DOHH2 (cell line): ENCODE results near the gene TOR1AIP2.

Source experiments
- H3F3A ChIP-seq: fragments of 200-600 bp; sonication (generic), shearing (Covaris generic); 2 replicates; pipeline ENCODE4 v1.6.0; 2016; ENCODE audit warnings: antibody characterized with exemption, mild to moderate bottlenecking; ENCODE audit not compliant: control insufficient read depth, insufficient read depth
- H3K27ac ChIP-seq: fragments of 200-600 bp; sonication (generic); 2 replicates; pipeline ENCODE4 v1.5.1; 2014; ENCODE audit warnings: low read depth, mild to moderate bottlenecking, low read length, moderate library complexity
- H3K27me3 ChIP-seq: fragments of 200-600 bp; sonication (generic); 2 replicates; pipeline ENCODE4 v1.6.1; 2014; ENCODE audit warnings: mild to moderate bottlenecking, low read length, mixed read lengths; ENCODE audit not compliant: control insufficient read depth
- H3K36me3 ChIP-seq: fragments of 200-600 bp; sonication (generic); 2 replicates; pipeline ENCODE4 v1.6.1; 2014; ENCODE audit warnings: mild to moderate bottlenecking, low read length, moderate library complexity, mixed read lengths; ENCODE audit not compliant: control insufficient read depth
- H3K4me1 ChIP-seq: fragments of 200-600 bp; sonication (generic); 2 replicates; pipeline ENCODE4 v1.6.1; 2014; ENCODE audit warnings: mild to moderate bottlenecking, low read length, mixed read lengths; ENCODE audit not compliant: control insufficient read depth
- H3K4me2 ChIP-seq: fragments of 200-600 bp; sonication (generic); 2 replicates; pipeline ENCODE4 v1.6.0; 2014; ENCODE audit warnings: mild to moderate bottlenecking, low read length, moderate library complexity
- H3K4me3 ChIP-seq: fragments of 200-600 bp; sonication (generic); 2 replicates; pipeline ENCODE4 v1.5.1; 2014; ENCODE audit warnings: mild to moderate bottlenecking, low read length, mixed read lengths
- H3K79me2 ChIP-seq: fragments of 200-600 bp; sonication (generic); 2 replicates; pipeline ENCODE4 v1.6.1; 2014; ENCODE audit warnings: mild to moderate bottlenecking, low read length, mixed read lengths; ENCODE audit not compliant: control insufficient read depth
- H3K9me2 ChIP-seq: fragments of 200-600 bp; sonication (generic); replicated peaks from 2 replicates; pipeline ENCODE4 v1.6.1; 2014; ENCODE audit warnings: mild to moderate bottlenecking, low read length, mixed read lengths; ENCODE audit not compliant: control insufficient read depth
- H3K9me3 ChIP-seq: fragments of 200-600 bp; sonication (generic); 2 replicates; pipeline ENCODE4 v1.6.1; 2014; ENCODE audit warnings: antibody characterized with exemption, low read length, mixed read lengths; ENCODE audit not compliant: control insufficient read depth, insufficient read depth
- H4K20me1 ChIP-seq: fragments of 200-600 bp; sonication (generic); 2 replicates; pipeline ENCODE4 v1.6.0; 2014; ENCODE audit warnings: low read depth, mild to moderate bottlenecking, antibody characterized with exemption, low read length, moderate library complexity; ENCODE audit not compliant: control insufficient read depth, insufficient read depth
- CTCF ChIP-seq: fragments of 200-600 bp; sonication (generic); IDR thresholded peaks from one replicate; pipeline ENCODE4 v1.5.1; 2014; ENCODE audit warnings: antibody characterized with exemption, mild to moderate bottlenecking, low read depth, low read length; ENCODE audit not compliant: poor library complexity, severe bottlenecking
- EZH2phosphoT487 ChIP-seq: fragments of 200-600 bp; sonication (generic); IDR thresholded peaks from 2 replicates; pipeline ENCODE4 v1.6.1; 2017; ENCODE audit warnings: borderline replicate concordance, mild to moderate bottlenecking, antibody characterized with exemption, low read length, moderate library complexity, mixed read lengths

The TOR1AIP2 gene

GRCh38 chr1:179925302-179925701 lies 47.7 kb upstream of the TOR1AIP2 start:
- Histone ChIP-seq H3K27ac (no peak overlapping the region), H3K79me2 (no peaks in the 10 kb centered on the region), H3K4me3 (no peak overlapping the region), H3K36me3 (no peaks in the 10 kb centered on the region), H3K9me2 (no peaks in the 10 kb centered on the region), H3F3A (no peaks in the 10 kb centered on the region), H3K4me1 (peaks cover 5% of the 10 kb centered on the region), H3K4me2 (no peak overlapping the region), H3K27me3 (no peaks in the 10 kb centered on the region), H4K20me1 (no peaks in the 10 kb centered on the region), H3K9me3 (no peaks in the 10 kb centered on the region)
- TF ChIP-seq EZH2phosphoT487 (no peak), CTCF (no peak)

- no peaks in the 10 kb centered on the region for H3K9me3 ChIP-seq
- no peaks in the 10 kb centered on the region for H3K36me3 ChIP-seq
- TF ChIP-seq EZH2phosphoT487 = no peak
- no peak for TF ChIP-seq CTCF
- H3K4me2 ChIP-seq = no peak overlapping the region
- H4K20me1 ChIP-seq = no peaks in the 10 kb centered on the region
- no peak overlapping the region for H3K27ac ChIP-seq
- H3K27me3 ChIP-seq = no peaks in the 10 kb centered on the region
- H3K79me2 ChIP-seq = no peaks in the 10 kb centered on the region
- H3K4me1 ChIP-seq = peaks cover 5% of the 10 kb centered on the region
- H3F3A ChIP-seq = no peaks in the 10 kb centered on the region
- H3K4me3 ChIP-seq = no peak overlapping the region
- no peaks in the 10 kb centered on the region for H3K9me2 ChIP-seq
Observed at GRCh38 chr1:179924268-179924667, 46.7 kb upstream of the TOR1AIP2 start.

GRCh38 chr1:179923029-179923428 lies 45.4 kb upstream of the TOR1AIP2 start:
- Histone ChIP-seq H3K9me2 (no peaks in the 10 kb centered on the region), H3K27ac (no peak overlapping the region), H3K4me3 (no peak overlapping the region), H3K27me3 (no peaks in the 10 kb centered on the region), H3K36me3 (peaks cover 7% of the 10 kb centered on the region), H3K4me2 (no peak overlapping the region), H3F3A (no peaks in the 10 kb centered on the region), H3K4me1 (peaks cover 5% of the 10 kb centered on the region), H3K9me3 (no peaks in the 10 kb centered on the region), H4K20me1 (no peaks in the 10 kb centered on the region), H3K79me2 (no peaks in the 10 kb centered on the region)
- TF ChIP-seq EZH2phosphoT487 = no peak
- TF ChIP-seq CTCF = no peak
